ENCODE data around the gene DNAJB5.

GRCh38 chr9:35044071-35044470 is 54.5 kb downstream of the DNAJB5 start:
- TF ChIP-seq CTCF (IDR thresholded peaks at IDR 0.05) = no peak
- no peak for TF ChIP-seq POLR2A (IDR thresholded peaks at IDR 0.05)
